ENCODE data around the gene CCDC14. TPM values are rescaled to one million over a fixed set of nuclear protein-coding genes. Genes with fewer than 3 reads are reported as not detected.

The CCDC14 gene
- total and polyA plus RNA-seq, 5 experiments from 2014 or later: 4.6 to 44.4 (median 6.6) TPM

GRCh38 chr3:123884203-123884831, 76.7 kb downstream of the CCDC14 start, which contains the start of gene MYLK:
Gene MYLK (minus strand): TSS chr3:123884332. CDS start chr3:123793841, 90,491 bp downstream.
- peak within 1 kb of the TSS in 1 of 10 donors; percentile 69 for H3K27ac Mint-ChIP-seq
- POLR2A ChIA-PET: no interaction called here
- H3K27me3 Mint-ChIP-seq: peaks cover 28 to 71% (median 58%) of the 10 kb centered on the region in 5 donors
- H3K9me3 Mint-ChIP-seq: peaks cover 0 to 5% (median 0%) of the 10 kb centered on the region in 9 donors
- DNase-seq (peak in 1 of 10 donors; percentile 23), ATAC-seq (peak; percentile 38 to 66)
- H3K4me1 Mint-ChIP-seq: peaks cover 4 to 19% (median 16%) of the 10 kb centered on the region in 4 donors
- no peaks in the 10 kb centered on the region for H3K36me3 Mint-ChIP-seq
- peak within 1 kb of the TSS; percentile 60 to 81 (median 76) for H3K4me3 Mint-ChIP-seq

GRCh38 chr3:123883701-123884202, 77.3 kb downstream of the CCDC14 start:
- H3K27me3 Mint-ChIP-seq: peaks cover 26 to 65% (median 52%) of the 10 kb centered on the region in 5 donors
- H3K4me3 Mint-ChIP-seq: peak overlapping the region in 8 of 10 donors; percentile 29 to 65 (median 52)
- H3K36me3 Mint-ChIP-seq: no peaks in the 10 kb centered on the region
- H3K4me1 Mint-ChIP-seq: peaks cover 4 to 19% (median 16%) of the 10 kb centered on the region in 4 donors
- ATAC-seq: no peak
- H3K27ac Mint-ChIP-seq: no peak overlapping the region
- DNase-seq: no peak
- POLR2A ChIA-PET: no interaction called here
- H3K9me3 Mint-ChIP-seq: peaks cover 0 to 2% (median 0%) of the 10 kb centered on the region in 9 donors

- POLR2A ChIA-PET: no interaction called here
- Mint-ChIP-seq H3K27me3 (peaks cover 26 to 59% (median 47%) of the 10 kb centered on the region in 5 donors), H3K4me1 (peaks cover 4 to 19% (median 16%) of the 10 kb centered on the region in 4 donors), H3K9me3 (peaks cover 0 to 2% (median 0%) of the 10 kb centered on the region in 9 donors), H3K4me3 (peak overlapping the region in 7 of 10 donors; percentile 4 to 65 (median 53)), H3K27ac (no peak overlapping the region), H3K36me3 (no peaks in the 10 kb centered on the region)
- DNase-seq: no peak
- ATAC-seq: no peak
These were observed 77.9 kb downstream of the CCDC14 start for GRCh38 chr3:123883111-123883510.

- POLR2A ChIA-PET: no interaction called here
- ATAC-seq: no peak
- peaks cover 0 to 2% (median 0%) of the 10 kb centered on the region in 9 donors for H3K9me3 Mint-ChIP-seq
- H3K36me3 Mint-ChIP-seq: no peaks in the 10 kb centered on the region
- H3K4me1 Mint-ChIP-seq: peaks cover 4 to 19% (median 16%) of the 10 kb centered on the region in 4 donors
- DNase-seq: no peak
- H3K4me3 Mint-ChIP-seq: no peak overlapping the region
- H3K27ac Mint-ChIP-seq: no peak overlapping the region
- peaks cover 23 to 57% (median 45%) of the 10 kb centered on the region in 5 donors for H3K27me3 Mint-ChIP-seq
These were observed 79.3 kb downstream of the CCDC14 start for GRCh38 chr3:123881771-123882170.

GRCh38 chr3:123880998-123881561, 79.9 kb downstream of the CCDC14 start:
- H3K4me3 Mint-ChIP-seq: no peak overlapping the region
- H3K27me3 Mint-ChIP-seq: peaks cover 21 to 50% (median 42%) of the 10 kb centered on the region in 5 donors
- no peak overlapping the region for H3K27ac Mint-ChIP-seq

GRCh38 chr3:123878807-123879206, 82.2 kb downstream of the CCDC14 start:
- Mint-ChIP-seq H3K9me3 (peaks cover 0 to 2% (median 0%) of the 10 kb centered on the region in 9 donors), H3K27me3 (peaks cover 19 to 36% (median 33%) of the 10 kb centered on the region in 5 donors), H3K4me1 (peaks cover 2 to 10% (median 9%) of the 10 kb centered on the region in 4 donors), H3K4me3 (no peak overlapping the region), H3K27ac (no peak overlapping the region), H3K36me3 (no peaks in the 10 kb centered on the region)
- no peak for DNase-seq
- POLR2A ChIA-PET: no interaction called here
- no peak for ATAC-seq

More at GRCh38 chr3:123880998-123881561, 79.9 kb downstream of the CCDC14 start:
- DNase-seq (no peak), ATAC-seq (no peak)
- Mint-ChIP-seq H3K36me3 (no peaks in the 10 kb centered on the region), H3K9me3 (peaks cover 0 to 2% (median 0%) of the 10 kb centered on the region in 9 donors), H3K4me1 (peaks cover 4 to 19% (median 16%) of the 10 kb centered on the region in 4 donors)
- POLR2A ChIA-PET: no interaction called here

GRCh38 chr3:123877965-123878364, 83.1 kb downstream of the CCDC14 start:
- DNase-seq: no peak
- POLR2A ChIA-PET: no interaction called here
- Mint-ChIP-seq H3K9me3 (peaks cover 0 to 2% (median 0%) of the 10 kb centered on the region in 9 donors), H3K27me3 (peaks cover 14 to 33% (median 25%) of the 10 kb centered on the region in 5 donors), H3K4me1 (peaks cover 0 to 3% (median under 1%) of the 10 kb centered on the region in 4 donors), H3K4me3 (no peak overlapping the region), H3K27ac (no peak overlapping the region), H3K36me3 (no peaks in the 10 kb centered on the region)
- no peak for ATAC-seq

- no peak overlapping the region for H3K4me3 Mint-ChIP-seq
- H3K4me1 Mint-ChIP-seq: no peaks in the 10 kb centered on the region
- peaks cover 0 to 2% (median 0%) of the 10 kb centered on the region in 9 donors for H3K9me3 Mint-ChIP-seq
- no peak for DNase-seq
- POLR2A ChIA-PET: no interaction called here
- peaks cover 11 to 33% (median 20%) of the 10 kb centered on the region in 5 donors for H3K27me3 Mint-ChIP-seq
- ATAC-seq: no peak
- H3K27ac Mint-ChIP-seq: no peak overlapping the region
- no peaks in the 10 kb centered on the region for H3K36me3 Mint-ChIP-seq
These were observed 83.6 kb downstream of the CCDC14 start for GRCh38 chr3:123877466-123877865.

- H3K9me3 Mint-ChIP-seq: peaks cover 0 to 2% (median 0%) of the 10 kb centered on the region in 9 donors
- ATAC-seq (no peak), DNase-seq (no peak)
- no peaks in the 10 kb centered on the region for H3K36me3 Mint-ChIP-seq
- peaks cover 9 to 33% (median 15%) of the 10 kb centered on the region in 5 donors for H3K27me3 Mint-ChIP-seq
- no peak overlapping the region for H3K4me3 Mint-ChIP-seq
- POLR2A ChIA-PET: no interaction called here
- no peak overlapping the region for H3K27ac Mint-ChIP-seq
- no peaks in the 10 kb centered on the region for H3K4me1 Mint-ChIP-seq
These were observed 84.2 kb downstream of the CCDC14 start for GRCh38 chr3:123876858-123877257.

GRCh38 chr3:123872621-123873020, 88.4 kb downstream of the CCDC14 start:
- Mint-ChIP-seq H3K36me3 (no peaks in the 10 kb centered on the region), H3K27ac (no peak overlapping the region), H3K4me1 (no peaks in the 10 kb centered on the region), H3K27me3 (peaks cover 0 to 30% (median 3%) of the 10 kb centered on the region in 5 donors), H3K9me3 (peaks cover 0 to 10% (median 0%) of the 10 kb centered on the region in 9 donors), H3K4me3 (no peak overlapping the region)
- ATAC-seq (no peak), DNase-seq (no peak)
- POLR2A ChIA-PET: no interaction called here

GRCh38 chr3:123871946-123872345, 89.1 kb downstream of the CCDC14 start:
- H3K4me1 Mint-ChIP-seq: no peaks in the 10 kb centered on the region
- POLR2A ChIA-PET: no interaction called here
- DNase-seq (no peak), ATAC-seq (no peak)
- no peak overlapping the region for H3K4me3 Mint-ChIP-seq
- no peak overlapping the region for H3K27ac Mint-ChIP-seq
- no peaks in the 10 kb centered on the region for H3K36me3 Mint-ChIP-seq
- peaks cover 0 to 10% (median 0%) of the 10 kb centered on the region in 9 donors for H3K9me3 Mint-ChIP-seq
- peaks cover 0 to 30% (median 3%) of the 10 kb centered on the region in 5 donors for H3K27me3 Mint-ChIP-seq

- POLR2A ChIA-PET: no interaction called here
- Mint-ChIP-seq H3K4me3 (no peak overlapping the region), H3K9me3 (peaks cover 0 to 10% (median 0%) of the 10 kb centered on the region in 9 donors), H3K36me3 (no peaks in the 10 kb centered on the region), H3K27ac (no peak overlapping the region), H3K27me3 (peaks cover 0 to 30% (median 3%) of the 10 kb centered on the region in 5 donors), H3K4me1 (no peaks in the 10 kb centered on the region)
- DNase-seq (no peak), ATAC-seq (no peak)
These were observed 91.0 kb downstream of the CCDC14 start for GRCh38 chr3:123870033-123870432.

GRCh38 chr3:123869165-123869564, 91.9 kb downstream of the CCDC14 start:
- Mint-ChIP-seq H3K27ac (no peak overlapping the region), H3K4me1 (no peaks in the 10 kb centered on the region), H3K27me3 (peaks cover 0 to 30% (median 2%) of the 10 kb centered on the region in 5 donors), H3K9me3 (peaks cover 0 to 10% (median 0%) of the 10 kb centered on the region in 9 donors), H3K36me3 (no peaks in the 10 kb centered on the region), H3K4me3 (no peak overlapping the region)
- POLR2A ChIA-PET: no interaction called here
- DNase-seq (no peak), ATAC-seq (no peak)
